GM18526 (cell line): ENCODE measurements around the gene MTURN.

Experiments used
- POLR2A ChIP-seq: IDR thresholded peaks from 3 replicates; pipeline ENCODE4 v1.6.1; 2011; ENCODE audit not compliant: insufficient read length; ENCODE audit errors: extremely low read depth

The MTURN gene

DNA sequence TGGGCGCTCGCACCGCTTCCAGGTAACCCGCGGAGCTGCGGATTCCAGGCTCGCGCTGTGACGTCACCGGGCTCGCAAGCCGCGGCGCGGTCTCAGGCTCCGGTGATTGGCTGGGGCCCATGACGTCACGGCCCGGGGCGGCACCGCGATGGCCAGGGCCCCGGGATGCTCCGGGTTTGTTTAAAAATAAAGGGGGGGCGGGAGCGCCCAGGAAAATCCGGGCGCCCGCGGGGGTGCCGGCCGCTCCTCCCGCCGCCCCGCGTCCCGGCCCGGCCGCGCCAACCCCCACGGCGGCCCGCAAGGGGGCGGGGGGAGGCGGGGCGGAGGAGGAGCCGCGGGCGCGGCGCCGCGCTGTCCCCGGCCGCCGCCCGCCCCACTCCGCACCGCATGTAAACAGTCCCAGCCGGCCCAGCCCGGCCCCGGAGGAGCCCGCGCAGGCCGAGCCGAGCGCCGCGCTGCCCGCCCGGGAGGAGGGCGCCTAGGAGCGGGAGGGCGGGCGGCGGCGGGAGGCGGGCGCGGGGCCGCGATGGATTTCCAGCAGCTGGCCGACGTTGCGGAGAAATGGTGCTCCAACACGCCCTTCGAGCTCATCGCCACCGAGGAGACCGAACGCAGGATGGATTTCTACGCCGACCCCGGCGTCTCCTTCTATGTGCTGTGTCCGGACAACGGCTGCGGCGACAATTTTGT lies at the start of gene MTURN:
TSS of gene MTURN (plus strand) at position 376 of the 690 bp plus-strand sequence. CDS start at position 527, 151 bp downstream.
- TF ChIP-seq POLR2A: no peak

DNA sequence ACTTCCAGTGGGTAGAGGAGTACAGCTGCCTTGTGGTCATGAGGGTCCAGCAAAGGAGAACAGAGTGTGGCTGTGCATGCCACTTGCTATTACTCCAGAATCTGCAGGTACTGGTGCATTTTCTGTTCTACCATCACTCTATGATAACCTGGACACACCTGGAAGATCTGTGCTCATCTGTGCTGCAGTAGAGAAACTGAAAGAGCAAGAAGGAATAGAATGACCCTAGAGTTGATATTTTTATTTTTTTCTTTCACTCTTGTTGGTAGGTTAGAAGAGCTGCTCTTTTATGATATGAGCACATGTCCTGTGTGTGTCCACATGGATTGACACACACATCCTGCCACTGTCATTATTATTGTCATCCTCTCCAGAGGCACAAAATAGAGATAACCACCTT lies 48.3 kb upstream of the MTURN start:
- no peak for TF ChIP-seq POLR2A

DNA sequence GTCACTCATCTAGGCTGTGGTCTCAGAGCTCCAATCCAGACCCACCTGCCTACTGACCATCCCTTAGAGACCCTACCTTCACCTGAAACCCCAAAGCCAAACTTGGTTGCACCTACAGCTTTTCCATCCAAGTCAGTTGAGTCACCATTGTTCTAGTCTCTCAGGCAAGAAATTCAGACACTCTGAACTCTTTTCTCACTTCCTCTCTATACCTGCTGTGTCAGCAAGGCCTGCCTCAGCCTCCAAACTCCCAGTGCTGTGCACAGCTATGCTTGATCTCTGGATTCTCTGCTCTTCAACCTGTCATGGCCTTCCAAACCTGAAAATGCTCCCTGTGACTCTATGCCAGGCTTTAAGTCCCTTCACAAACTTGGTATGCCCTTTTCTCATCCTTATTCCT lies 47.4 kb upstream of the MTURN start:
- TF ChIP-seq POLR2A: no peak

DNA sequence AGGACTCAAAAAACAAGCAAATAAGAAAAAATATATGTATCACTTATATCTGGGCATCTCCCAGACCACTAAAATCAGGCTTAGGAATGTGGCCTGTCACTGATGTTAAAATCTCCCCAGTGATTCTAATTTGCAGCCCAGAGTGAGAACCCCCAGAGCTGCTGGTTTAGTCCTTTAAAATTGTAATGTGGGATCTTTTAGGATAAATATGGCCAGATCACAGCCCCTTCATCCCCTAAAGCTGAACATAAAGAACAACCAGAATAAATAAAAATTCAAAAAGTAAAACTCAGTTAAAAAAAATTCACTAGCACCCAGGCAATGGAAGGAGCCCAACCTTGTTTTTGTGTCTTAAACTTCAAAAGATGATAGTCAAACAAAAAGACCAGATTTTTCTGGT lies 46.4 kb upstream of the MTURN start:
- no peak for TF ChIP-seq POLR2A

DNA sequence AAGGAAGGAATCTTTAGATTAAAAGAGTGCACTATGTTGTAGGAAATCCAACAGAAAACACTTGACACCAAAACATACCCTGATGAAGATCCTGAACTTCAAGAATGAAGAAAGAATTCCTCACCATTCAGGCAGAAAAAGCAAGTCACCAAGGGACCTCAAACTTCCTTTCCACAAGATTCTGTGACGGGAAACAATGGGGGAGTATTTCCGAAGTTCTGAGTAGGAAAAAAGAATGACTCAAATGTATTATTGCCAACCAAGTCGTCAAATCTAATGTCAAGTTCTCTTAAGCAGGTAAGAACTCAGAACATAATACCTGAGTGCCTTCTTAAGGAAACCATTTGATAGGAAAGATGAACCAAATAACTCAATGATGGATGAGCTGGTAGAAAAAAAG lies 44.7 kb upstream of the MTURN start:
- no peak for TF ChIP-seq POLR2A

DNA sequence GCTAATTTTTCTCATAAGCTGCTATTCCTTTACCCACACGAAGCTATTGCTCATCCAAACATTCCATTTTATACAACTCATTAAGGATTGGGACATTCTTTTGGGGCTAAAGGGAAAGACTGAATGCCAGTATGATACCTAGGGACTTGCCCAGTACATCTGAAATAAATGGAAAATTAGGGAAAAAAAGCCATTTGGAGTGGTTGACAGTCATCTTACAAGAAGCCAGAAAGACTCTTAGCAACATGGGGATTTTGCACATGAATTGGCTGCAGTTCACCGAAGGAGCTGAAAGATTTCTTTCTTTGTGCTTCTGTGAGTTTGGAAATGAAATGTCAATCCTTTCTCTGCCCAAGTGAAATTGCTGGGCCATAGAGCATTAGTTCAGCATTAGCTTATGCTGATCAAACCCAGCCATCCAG lies 43.3 kb upstream of the MTURN start:
- TF ChIP-seq POLR2A: no peak

DNA sequence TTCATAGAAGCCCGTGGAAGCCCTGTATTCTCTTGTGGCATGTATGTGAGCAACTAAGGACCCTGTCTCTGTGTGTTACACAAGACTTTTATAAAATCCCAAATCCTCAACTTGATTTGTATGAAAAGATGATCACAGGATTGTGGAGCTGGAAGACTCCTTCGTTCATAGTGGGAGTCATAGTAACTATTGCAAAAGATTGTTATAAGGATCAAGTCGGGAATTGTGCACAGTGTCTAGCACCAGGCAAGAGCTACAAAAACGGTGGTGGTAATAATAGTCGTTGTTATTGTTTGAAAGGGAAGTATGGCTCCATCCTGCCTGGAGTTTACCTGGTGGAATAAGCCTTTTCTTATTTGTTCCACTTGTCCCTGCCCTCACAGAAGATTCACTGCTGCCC lies 42.8 kb upstream of the MTURN start:
- no peak for TF ChIP-seq POLR2A

DNA sequence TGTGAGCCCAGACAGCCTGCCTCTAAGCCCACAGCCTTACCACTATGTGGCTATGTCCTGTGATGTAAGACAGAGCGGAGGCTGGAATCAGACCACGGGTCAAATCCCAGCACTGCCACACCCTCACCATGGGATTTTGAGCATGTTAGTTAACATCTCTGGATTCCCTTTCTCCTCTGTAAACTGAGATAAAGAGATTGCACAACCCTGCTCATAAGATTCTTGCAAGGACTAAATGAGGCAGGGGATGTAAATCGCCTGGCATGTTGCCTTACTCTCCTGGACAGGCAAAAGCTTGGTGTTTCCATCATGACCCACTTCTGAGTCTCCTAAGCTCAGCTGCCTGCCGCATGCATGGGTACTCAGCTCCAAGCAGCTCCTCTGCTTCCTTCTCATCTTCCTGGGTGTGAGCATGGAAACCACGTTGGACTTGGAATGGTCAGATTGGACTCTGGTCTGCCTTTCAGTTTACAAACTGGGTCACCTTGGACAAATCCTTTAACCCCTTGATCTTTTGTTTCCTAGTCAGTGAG lies 41.3 kb upstream of the MTURN start:
- TF ChIP-seq POLR2A: no peak

DNA sequence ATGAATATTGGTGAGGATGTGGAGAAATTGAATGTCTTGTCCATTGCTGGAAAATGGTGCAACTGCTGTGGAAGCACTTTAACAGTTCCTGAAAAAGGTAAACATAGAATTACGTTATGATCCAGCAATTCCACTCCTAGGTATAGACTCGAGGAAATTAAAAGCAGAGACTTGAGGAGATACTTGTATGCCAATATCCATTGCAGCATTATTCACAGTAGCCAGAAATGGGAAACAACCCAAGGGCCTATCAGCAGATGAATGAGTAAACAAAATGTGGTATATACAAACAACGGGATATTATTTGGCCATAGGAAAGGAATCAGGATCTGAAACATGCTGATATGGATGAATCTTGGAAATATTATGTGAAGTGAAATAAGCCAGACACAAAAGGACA lies 32.5 kb upstream of the MTURN start:
- TF ChIP-seq POLR2A: no peak

DNA sequence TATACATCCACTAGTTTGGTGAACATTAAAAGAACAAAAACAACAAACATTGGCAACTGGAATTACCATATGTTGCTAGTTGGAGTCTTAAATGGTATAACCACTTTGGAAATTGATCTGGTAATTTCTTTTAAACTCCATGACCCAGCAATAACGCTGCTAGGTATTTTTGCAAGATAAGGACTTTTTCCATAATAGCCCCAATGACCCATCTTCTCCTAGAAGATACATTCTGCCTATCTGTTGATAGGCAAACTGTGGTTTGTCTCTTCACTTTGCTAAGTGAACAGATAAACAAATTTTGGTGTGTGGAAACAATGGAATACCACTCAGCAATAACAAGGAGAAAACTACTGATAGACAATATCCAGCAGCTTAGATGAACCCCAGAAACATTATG lies 30.6 kb upstream of the MTURN start:
- TF ChIP-seq POLR2A: no peak

DNA sequence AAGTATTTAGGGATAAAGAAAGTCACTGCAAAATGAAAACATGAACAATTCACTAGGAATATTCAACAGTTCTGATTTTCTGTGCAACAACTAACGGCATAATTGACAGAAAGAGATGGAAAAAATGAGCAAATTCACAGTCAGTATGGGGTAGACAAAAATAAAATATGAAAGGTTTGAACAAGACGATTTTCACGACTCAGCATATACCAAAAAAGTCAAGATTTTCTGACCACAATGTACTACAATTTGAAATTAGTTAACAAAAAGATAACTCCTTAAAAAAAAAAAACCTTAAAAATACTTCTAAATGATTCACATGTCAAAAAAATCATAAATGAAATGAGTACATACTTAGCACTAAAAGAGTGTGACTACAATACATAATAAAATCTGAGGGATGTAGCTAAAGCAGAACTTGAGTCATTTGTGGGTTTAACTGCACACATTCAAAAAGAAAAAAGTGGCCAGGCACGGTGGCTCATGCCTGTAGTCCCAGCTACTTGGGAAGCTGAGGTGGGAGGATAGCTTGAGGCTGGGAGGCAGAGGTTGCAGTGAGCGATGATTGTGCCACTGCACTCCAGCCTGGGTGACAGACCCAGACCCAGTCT lies 22.6 kb upstream of the MTURN start:
- TF ChIP-seq POLR2A: no peak

DNA sequence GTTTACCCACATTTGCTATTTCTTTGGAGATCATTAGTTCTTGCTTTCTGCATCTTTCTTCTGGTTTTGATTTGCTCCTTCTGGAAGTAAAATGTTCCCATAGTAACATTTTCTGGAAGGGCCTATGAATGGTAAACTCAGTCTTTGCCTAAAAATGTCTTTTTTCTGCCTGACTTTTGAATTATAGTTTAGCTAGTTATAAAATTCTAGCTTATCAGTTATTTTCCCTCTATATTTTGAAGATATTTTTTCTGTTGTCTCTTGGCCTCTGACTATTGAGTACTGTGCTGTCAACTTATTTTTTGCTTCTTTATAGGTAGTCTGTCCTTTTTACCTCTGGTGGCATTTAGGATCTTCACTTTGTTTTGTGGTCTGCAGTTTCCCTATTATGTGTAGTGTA lies 21.6 kb upstream of the MTURN start:
- TF ChIP-seq POLR2A: no peak

DNA sequence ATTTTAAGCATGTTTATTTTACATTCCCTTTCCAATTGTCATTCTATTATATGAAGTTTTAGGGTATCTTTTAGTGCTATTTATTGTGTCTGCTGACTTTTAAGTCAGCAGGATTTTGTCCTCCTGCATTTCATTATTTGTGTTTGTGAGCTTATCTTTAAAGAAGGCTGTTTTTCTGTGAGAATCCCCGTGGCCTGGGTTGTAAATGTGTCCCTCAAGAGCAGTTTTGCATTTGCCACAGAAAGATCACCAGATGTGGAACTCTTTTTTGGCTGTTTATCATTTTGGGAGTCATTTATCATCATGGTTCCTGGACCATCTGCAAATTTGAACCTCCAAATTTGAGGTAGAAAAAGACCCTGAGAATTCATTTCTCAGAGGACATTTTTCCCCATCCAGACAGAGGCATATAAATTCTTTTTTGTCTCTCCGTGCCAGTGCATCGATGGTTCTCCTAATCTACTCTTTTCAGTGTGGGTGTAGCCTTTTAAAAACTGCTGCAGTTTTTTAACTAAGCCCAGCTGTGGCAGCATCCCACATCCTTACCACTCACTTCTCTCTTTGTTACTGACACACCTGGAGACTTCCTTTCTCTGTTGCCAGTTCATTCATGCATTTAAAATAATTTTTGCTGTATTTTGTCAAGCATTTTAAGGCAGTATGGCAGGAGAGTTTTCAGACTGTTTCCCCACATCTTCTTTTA lies 20.1 kb upstream of the MTURN start:
- no peak for TF ChIP-seq POLR2A

DNA sequence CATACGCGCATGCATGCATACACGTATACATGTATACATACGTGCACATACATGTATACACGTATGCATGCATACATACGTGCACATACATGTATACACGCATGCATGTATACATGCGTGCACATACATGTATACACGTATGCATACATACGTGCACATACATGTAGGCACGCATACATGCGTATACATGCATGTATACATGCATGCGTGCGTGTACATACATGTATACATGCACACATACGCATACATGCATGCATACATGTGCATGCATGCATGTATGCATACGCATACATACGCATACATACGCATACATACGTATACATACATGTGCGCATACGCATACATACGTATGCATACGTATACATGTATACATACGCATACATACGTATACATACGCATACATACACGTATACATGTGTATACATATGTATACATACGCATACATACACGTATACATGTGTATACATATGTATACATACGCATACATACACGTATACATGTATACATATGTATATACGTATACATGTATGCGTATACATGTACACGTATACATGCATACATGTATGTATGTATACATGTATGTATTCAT lies 19.0 kb upstream of the MTURN start:
- no peak for TF ChIP-seq POLR2A

DNA sequence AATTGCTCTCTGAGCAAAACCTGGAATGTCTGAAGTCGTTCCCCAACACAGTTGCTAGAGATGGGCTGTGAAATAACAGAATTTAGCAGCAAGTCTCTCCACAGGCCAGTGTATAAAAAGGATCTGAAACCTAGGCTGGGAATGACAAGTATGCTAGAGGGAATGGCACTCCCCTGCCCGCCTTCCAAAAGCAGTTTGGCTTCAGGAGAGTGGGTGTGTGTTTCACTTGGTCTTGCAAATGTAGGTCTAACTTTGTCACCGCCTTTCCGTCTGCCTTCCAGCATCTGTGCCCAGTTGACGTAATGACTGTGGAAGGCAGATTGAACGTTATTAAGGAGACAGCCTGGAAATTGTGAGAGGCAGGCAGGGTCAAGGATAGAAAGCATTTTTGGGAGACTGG lies 18.0 kb upstream of the MTURN start:
- TF ChIP-seq POLR2A: no peak

DNA sequence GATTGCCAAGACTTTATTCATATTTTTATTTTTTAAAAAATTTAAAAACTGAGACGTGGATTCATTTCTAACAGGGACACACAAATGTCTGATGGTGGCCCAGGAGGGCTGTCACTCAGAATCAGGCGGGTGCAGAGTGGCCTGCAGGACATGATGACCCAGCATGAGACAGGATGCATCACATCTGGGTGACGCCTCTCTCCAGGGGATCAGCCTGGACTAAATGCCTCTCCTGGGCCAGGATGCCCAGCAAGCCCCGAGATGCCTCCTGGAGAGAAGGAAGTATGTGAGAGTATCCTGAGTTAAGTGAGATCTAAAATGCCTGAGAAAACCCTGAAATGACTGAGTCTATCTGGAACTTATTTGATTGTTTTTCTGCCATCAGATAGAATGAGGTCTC lies 16.9 kb upstream of the MTURN start:
- TF ChIP-seq POLR2A: no peak

DNA sequence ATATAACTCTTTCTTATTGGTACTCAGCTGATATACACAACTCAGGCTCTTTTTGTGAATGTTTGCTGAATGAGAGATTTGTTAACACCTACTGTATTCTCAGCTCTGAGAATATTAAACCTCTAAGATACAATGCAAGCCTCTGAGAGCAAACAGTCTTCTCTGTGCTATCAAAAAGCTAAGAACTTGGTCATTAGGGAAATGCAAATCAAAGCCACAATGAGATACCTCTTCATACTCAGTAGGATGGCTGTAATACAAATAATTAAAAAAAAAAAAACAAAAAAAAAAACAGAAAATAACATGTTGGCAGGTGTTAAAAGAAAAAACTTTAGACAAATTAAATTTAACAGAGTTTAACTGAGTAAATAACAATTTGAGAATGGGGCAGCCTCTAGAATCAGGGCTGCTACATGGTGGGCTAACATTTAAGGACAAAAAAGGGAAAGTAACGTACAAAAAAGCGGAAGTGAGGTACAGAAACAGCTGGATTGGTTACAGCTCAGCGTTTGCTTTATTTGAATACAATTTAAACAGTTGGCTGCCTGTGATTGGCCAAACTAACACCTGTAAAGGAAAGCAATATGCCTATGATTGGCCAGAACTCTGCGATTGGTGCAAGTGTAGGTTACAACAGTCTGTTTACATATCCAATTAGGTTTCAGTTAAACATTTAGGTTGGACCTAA lies 14.8 kb upstream of the MTURN start:
- TF ChIP-seq POLR2A: no peak
